Measurements from ENCODE around the gene ZSCAN1.

DNA sequence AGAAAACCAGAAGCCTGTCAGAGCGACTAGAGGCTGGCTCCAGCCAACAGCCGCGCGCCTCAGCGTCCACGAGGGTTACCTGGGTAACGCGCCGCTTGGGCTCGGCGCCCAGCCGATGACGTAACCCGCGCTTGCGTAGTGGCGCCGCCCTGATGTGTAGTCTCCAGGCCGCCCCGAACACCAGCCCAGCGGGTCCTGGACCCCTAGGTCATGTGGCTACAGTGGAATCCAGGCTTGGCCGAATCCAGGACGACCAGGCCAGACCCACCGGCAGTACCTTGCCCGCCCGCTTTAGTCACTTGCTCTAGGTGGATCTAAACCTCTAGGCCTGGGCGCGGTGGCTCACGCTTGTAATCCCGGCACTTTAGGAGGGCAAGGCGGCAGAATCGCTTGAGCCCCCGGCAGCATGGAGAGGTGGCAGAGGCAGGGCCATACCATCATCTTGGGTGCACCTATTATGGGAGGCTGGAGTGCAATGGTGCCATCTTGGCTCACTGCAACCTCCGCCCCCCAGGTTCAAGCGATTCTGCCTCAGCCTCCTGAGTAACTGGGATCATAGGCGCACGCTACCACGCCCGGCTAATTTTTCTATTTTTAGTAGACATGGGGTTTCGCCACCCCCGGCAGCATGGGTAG is 24.0 kb upstream of the ZSCAN1 start:
- TF ChIP-seq, protein P1, sequence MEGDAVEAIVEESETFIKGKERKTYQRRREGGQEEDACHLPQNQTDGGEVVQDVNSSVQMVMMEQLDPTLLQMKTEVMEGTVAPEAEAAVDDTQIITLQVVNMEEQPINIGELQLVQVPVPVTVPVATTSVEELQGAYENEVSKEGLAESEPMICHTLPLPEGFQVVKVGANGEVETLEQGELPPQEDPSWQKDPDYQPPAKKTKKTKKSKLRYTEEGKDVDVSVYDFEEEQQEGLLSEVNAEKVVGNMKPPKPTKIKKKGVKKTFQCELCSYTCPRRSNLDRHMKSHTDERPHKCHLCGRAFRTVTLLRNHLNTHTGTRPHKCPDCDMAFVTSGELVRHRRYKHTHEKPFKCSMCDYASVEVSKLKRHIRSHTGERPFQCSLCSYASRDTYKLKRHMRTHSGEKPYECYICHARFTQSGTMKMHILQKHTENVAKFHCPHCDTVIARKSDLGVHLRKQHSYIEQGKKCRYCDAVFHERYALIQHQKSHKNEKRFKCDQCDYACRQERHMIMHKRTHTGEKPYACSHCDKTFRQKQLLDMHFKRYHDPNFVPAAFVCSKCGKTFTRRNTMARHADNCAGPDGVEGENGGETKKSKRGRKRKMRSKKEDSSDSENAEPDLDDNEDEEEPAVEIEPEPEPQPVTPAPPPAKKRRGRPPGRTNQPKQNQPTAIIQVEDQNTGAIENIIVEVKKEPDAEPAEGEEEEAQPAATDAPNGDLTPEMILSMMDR (IDR thresholded peaks at IDR 0.05 in 4 of 5, conservative IDR thresholded peaks at IDR 0.05 in 1 of 5) = no peak
- TF ChIP-seq POLR2A (IDR thresholded peaks at IDR 0.05) = no peak

Measured in gastrocnemius medialis (tissue), 4 donors.